ENCODE data around the gene BTBD9. TPM values are rescaled to one million over a fixed set of nuclear protein-coding genes. Genes with fewer than 3 reads are reported as not detected.

The BTBD9 gene
- total RNA-seq, 1 experiment from 2014 or later: 10.8 TPM

DNA sequence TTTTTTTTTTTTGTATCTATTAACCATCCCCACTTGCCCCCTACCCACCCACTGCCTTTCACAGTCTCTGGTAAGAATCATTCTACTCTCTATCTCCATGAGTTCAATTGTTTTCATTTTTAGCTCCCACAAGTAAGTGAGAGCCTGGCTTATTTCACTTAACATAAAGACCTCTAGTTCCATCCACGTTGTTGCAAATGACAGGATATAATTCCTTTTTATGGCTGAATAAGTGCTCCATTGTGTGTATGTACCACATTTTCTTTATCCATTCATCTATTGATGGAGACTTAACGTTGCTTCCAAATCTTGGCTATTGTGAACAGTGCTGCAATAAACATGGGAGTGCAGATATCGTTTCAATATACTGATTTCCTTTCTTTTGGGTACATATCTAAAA, 328.5 kb downstream of the BTBD9 start:
- no peak overlapping the region for H3K4me2 ChIP-seq
- peaks cover 9% of the 10 kb centered on the region; the same call in 1 of the 2 replicates for H3K4me1 ChIP-seq (replicated peaks; ENCODE audit: insufficient read depth)
- intact Hi-C loops (cut with micrococcal nuclease; ENCODE audit: unreplicated experiment): no loop called here
- ChIA-PET POLR2A (ENCODE audit: unreplicated experiment) (no interaction called here), CTCF (no interaction called here)
- H4K20me1 ChIP-seq (ENCODE audit: insufficient read depth): no peaks in the 10 kb centered on the region
- TF ChIP-seq EZH2 (IDR thresholded peaks at IDR 0.05; ENCODE audit: low read depth): no peak
- TF ChIP-seq, protein P1, sequence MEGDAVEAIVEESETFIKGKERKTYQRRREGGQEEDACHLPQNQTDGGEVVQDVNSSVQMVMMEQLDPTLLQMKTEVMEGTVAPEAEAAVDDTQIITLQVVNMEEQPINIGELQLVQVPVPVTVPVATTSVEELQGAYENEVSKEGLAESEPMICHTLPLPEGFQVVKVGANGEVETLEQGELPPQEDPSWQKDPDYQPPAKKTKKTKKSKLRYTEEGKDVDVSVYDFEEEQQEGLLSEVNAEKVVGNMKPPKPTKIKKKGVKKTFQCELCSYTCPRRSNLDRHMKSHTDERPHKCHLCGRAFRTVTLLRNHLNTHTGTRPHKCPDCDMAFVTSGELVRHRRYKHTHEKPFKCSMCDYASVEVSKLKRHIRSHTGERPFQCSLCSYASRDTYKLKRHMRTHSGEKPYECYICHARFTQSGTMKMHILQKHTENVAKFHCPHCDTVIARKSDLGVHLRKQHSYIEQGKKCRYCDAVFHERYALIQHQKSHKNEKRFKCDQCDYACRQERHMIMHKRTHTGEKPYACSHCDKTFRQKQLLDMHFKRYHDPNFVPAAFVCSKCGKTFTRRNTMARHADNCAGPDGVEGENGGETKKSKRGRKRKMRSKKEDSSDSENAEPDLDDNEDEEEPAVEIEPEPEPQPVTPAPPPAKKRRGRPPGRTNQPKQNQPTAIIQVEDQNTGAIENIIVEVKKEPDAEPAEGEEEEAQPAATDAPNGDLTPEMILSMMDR (conservative IDR thresholded peaks at IDR 0.05): no peak
- DNase-seq: no peak
- H3K27me3 ChIP-seq (ENCODE audit: insufficient read depth, low read depth): no peaks in the 10 kb centered on the region
- H2AFZ ChIP-seq: no peak overlapping the region
- no peak overlapping the region for H3K27ac ChIP-seq
- no peaks in the 10 kb centered on the region for H3F3A ChIP-seq (ENCODE audit: insufficient read depth, low read depth)
- no peaks in the 10 kb centered on the region for H3K9me2 ChIP-seq (ENCODE audit: insufficient read depth)
- H3K4me3 ChIP-seq: no peak overlapping the region
- H3K36me3 ChIP-seq (ENCODE audit: low read depth): no peaks in the 10 kb centered on the region
- H3K9me3 ChIP-seq (ENCODE audit: insufficient read depth, low read depth): no peaks in the 10 kb centered on the region
- BruUV-seq (replicated peaks): no TSS peak
- no peaks in the 10 kb centered on the region for H3K79me2 ChIP-seq (ENCODE audit: low read depth)

DNA sequence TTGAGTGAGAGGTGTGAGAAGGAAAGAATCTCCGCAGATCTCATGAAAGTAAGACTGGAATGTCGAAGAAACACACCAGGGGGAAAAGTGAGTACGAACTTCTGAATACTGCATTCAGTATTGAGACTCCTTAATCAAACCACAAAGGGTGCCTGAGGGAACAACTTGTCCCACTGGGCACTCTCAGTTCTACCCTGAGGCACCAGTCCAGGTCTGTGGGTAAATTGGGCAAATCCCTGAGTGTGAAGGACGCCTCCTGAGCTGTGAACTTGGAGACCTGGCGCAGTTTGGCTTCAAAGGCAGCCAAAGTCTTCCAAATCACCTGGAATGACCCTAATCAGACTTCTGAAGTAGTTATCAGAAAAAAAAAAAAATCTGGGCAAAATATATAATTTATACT, 329.7 kb downstream of the BTBD9 start:
- H4K20me1 ChIP-seq (ENCODE audit: insufficient read depth): no peaks in the 10 kb centered on the region
- H3K9me2 ChIP-seq (ENCODE audit: insufficient read depth): no peaks in the 10 kb centered on the region
- H3K27me3 ChIP-seq (ENCODE audit: insufficient read depth, low read depth): no peaks in the 10 kb centered on the region
- H3K27ac ChIP-seq: no peak overlapping the region
- intact Hi-C loops (cut with micrococcal nuclease; ENCODE audit: unreplicated experiment): no loop called here
- H3K9me3 ChIP-seq (ENCODE audit: insufficient read depth, low read depth): no peaks in the 10 kb centered on the region
- H3K4me2 ChIP-seq: no peak overlapping the region
- POLR2A ChIA-PET (ENCODE audit: unreplicated experiment): interaction anchor here (0.5 kb wide), 1 partner anchor 283 kb away, joined by 4 read pairs; no protein-coding TSS in a partner anchor
- TF ChIP-seq, protein P1 (conservative IDR thresholded peaks at IDR 0.05): no peak
- no peak for TF ChIP-seq EZH2 (IDR thresholded peaks at IDR 0.05; ENCODE audit: low read depth)
- H3K4me3 ChIP-seq: no peak overlapping the region
- no peaks in the 10 kb centered on the region for H3F3A ChIP-seq (ENCODE audit: insufficient read depth, low read depth)
- CTCF ChIA-PET: no interaction called here
- H3K36me3 ChIP-seq (ENCODE audit: low read depth): no peaks in the 10 kb centered on the region
- no TSS peak for BruUV-seq (replicated peaks)
- DNase-seq: no peak
- H3K4me1 ChIP-seq (replicated peaks; ENCODE audit: insufficient read depth): peaks cover 9% of the 10 kb centered on the region; the same call in 1 of the 2 replicates
- no peaks in the 10 kb centered on the region for H3K79me2 ChIP-seq (ENCODE audit: low read depth)
- H2AFZ ChIP-seq: no peak overlapping the region

DNA sequence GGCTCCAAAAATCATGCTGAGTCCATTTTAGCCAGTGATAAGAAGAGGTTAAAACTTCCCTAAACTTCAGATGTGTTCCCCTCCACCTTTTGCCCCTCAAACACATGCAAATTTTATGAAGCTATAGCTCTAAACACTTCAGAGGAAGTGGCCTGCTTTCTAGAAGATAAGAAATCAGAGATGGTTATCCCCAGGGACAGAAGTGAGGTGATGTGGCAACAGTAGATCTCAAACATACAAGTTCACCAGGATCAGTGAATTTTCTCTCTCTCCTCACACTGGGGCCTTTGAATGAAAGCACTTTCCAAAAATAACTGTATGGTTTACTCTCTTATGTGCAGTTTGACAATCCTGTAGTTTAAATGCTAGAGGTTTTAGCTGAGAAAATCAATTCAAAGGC, 332.0 kb downstream of the BTBD9 start:
- CTCF ChIA-PET: no interaction called here
- Histone ChIP-seq H3K9me2 (ENCODE audit: insufficient read depth) (no peaks in the 10 kb centered on the region), H3K79me2 (ENCODE audit: low read depth) (no peaks in the 10 kb centered on the region), H3K4me3 (no peak overlapping the region), H3K4me2 (no peak overlapping the region), H3K36me3 (ENCODE audit: low read depth) (no peaks in the 10 kb centered on the region), H4K20me1 (ENCODE audit: insufficient read depth) (no peaks in the 10 kb centered on the region), H2AFZ (no peak overlapping the region), H3K9me3 (ENCODE audit: insufficient read depth, low read depth) (no peaks in the 10 kb centered on the region), H3K27ac (no peak overlapping the region), H3K27me3 (ENCODE audit: insufficient read depth, low read depth) (no peaks in the 10 kb centered on the region), H3F3A (ENCODE audit: insufficient read depth, low read depth) (no peaks in the 10 kb centered on the region), H3K4me1 (replicated peaks; ENCODE audit: insufficient read depth) (peaks cover 9% of the 10 kb centered on the region; the same call in 1 of the 2 replicates)
- no TSS peak for BruUV-seq (replicated peaks)
- intact Hi-C loops (cut with micrococcal nuclease; ENCODE audit: unreplicated experiment): no loop called here
- POLR2A ChIA-PET (ENCODE audit: unreplicated experiment): no interaction called here
- no peak for DNase-seq
- TF ChIP-seq, protein P1 (conservative IDR thresholded peaks at IDR 0.05): no peak
- no peak for TF ChIP-seq EZH2 (IDR thresholded peaks at IDR 0.05; ENCODE audit: low read depth)

Data from PC-9 (cell line).